GM10266 (cell line): ENCODE measurements around the gene DPH3.

ENCODE experiments used
- DNase-seq: peaks from one replicate; pipeline ENCODE4 v3.0.0; 2012; ENCODE audit errors: extremely low spot score
- CTCF ChIP-seq: IDR thresholded peaks from 2 replicates; pipeline ENCODE4 v1.5.1; 2012; ENCODE audit warnings: mild to moderate bottlenecking, low read depth; ENCODE audit not compliant: control insufficient read depth, insufficient read depth; ENCODE audit errors: missing control alignments

Gene DPH3

GRCh38 chr3:16300307-16300706, 35.6 kb upstream of the DPH3 start:
- TF ChIP-seq CTCF, result no peak
- DNase-seq, result no peak

DNA sequence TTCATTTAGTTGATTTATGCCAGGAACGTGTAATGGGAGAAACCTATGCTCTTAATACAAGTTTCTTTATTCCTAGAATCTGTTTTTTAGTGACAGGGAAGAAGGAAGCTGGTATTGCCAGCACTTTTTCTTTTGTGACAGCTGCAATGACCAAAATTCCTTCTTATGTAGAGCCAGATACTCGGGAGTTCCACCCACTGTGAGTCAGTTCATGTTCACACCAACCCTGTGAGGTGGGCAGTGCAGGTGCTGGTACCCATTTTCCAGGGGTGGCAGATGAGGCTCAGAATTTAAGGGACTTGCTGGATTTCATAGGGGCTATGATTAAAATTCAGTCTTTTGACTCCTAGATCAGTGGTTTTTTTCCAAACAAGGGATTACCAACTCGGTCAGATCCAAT, 35.0 kb upstream of the DPH3 start:
- no peak for DNase-seq
- no peak for TF ChIP-seq CTCF

DNA sequence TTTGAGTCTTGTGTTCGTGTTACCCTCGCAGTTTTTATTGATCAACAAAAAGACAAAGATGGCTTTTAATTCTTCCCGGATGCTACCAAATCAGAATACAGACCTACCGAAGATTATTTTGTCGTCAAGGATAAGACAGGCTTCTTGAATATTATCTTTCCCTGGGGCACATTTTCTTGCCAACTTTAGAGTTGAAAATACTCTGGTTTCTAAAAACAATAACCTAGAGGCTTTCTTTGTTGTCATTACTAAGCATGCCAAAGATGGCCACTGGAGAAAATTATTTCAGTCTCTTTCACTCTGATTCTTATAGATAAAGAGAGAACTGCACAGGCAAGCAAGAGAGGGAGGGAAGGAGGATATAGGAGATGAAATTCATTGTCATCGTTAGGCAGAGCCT, 34.1 kb upstream of the DPH3 start:
- no peak for DNase-seq
- TF ChIP-seq CTCF, result no peak

GRCh38 chr3:16297997-16298885, 33.5 kb upstream of the DPH3 start:
- TF ChIP-seq CTCF, result no peak
- no peak for DNase-seq

GRCh38 chr3:16295298-16295890, 30.7 kb upstream of the DPH3 start:
- DNase-seq, result no peak
- TF ChIP-seq CTCF, result no peak

DNA sequence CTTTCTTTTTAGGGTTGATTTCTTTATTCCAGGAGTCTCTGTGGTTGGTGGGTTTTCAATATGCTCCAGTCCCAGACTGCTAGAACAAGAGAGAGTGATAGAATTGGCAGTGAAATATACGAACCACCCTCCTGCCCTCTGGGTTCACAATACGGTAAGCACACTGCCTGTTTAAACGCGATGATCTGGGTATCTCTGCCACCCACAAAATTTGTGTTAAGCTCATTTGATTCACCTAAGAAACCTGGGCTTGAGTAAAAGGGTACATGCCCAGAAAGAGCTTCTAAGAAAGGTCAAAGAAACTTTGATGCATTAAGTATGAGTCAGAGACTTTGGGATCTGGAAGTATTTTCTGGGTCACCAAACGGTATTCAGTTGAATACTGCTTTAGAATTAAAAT, 30.1 kb upstream of the DPH3 start:
- DNase-seq, result no peak
- TF ChIP-seq CTCF, result no peak

DNA sequence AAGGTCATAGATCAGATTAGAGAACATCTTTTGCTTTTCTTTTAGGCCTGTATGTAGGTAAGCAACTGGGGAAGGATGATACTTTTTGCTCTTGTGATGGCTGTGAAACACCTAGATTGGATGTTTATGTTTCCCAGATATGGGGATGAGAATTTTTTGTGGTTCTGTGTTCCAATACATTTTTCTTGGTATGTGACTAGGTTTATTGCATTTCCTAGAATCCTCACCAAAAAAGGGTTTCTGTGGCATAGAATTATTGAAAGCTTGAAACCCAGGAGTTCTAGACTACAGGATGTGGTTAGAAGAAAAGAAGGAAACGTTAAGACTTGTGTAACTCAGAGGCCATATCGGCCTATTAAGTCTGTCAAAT, 26.1 kb upstream of the DPH3 start:
- DNase-seq, result no peak
- TF ChIP-seq CTCF, result no peak
